Dendritic cell treated with granulocyte-macrophage colony-stimulating factor and Interleukin-4, amounts not matched to agents 40 ng/mL and 50 ng/mL, for 4 days (primary cell): ENCODE measurements around the gene WNK4.

ENCODE experiments used
- H3K27ac Mint-ChIP-seq: one replicate; pipeline ENCODE4 v1.8.0; 2022; ENCODE audit warnings: mild to moderate bottlenecking, mixed read lengths
- H3K27me3 Mint-ChIP-seq: one replicate; pipeline ENCODE4 v1.8.0; 2022; ENCODE audit warnings: mild to moderate bottlenecking, mixed read lengths
- H3K36me3 Mint-ChIP-seq: one replicate; pipeline ENCODE4 v1.8.0; 2022; ENCODE audit warnings: low read depth, mixed read lengths
- H3K4me1 Mint-ChIP-seq: one replicate; pipeline ENCODE4 v1.8.0; 2022; ENCODE audit warnings: low read depth, mixed read lengths
- H3K4me3 Mint-ChIP-seq: one replicate; pipeline ENCODE4 v1.8.0; 2022; ENCODE audit warnings: mild to moderate bottlenecking, moderate library complexity, mixed read lengths
- H3K9me3 Mint-ChIP-seq: one replicate; pipeline ENCODE4 v1.8.0; 2022; ENCODE audit warnings: mixed read lengths
- intact Hi-C: fragments of 100-400 bp; cut with micrococcal nuclease; formaldehyde crosslinking; loops from one replicate; pipeline ENCODE4 v1.15.0; 2022

Gene WNK4

DNA sequence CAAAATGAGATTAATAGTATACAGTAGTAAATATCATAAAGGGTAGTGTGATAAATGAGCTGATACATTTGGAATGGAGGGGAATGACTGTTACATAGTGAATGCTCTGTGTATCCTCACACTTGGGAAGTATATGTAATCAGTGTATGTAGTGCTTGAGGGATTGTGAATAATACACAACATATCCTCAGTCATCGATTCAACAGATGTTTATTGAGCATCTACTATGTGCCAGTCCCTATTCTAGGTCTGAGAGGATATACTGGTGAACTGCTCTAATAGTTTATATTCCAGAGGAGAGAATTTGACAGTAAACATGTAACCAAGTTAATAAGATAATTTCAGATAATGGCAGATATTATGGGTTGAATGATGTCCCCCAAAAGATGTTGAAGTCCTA, 47.1 kb downstream of the WNK4 start:
- Mint-ChIP-seq H3K9me3 (no peaks in the 10 kb centered on the region), H3K27ac (no peak overlapping the region), H3K4me3 (no peak overlapping the region), H3K27me3 (peaks cover 6% of the 10 kb centered on the region), H3K4me1 (peaks cover 19% of the 10 kb centered on the region), H3K36me3 (peaks cover 8% of the 10 kb centered on the region)
- intact Hi-C loops, result no loop called here

DNA sequence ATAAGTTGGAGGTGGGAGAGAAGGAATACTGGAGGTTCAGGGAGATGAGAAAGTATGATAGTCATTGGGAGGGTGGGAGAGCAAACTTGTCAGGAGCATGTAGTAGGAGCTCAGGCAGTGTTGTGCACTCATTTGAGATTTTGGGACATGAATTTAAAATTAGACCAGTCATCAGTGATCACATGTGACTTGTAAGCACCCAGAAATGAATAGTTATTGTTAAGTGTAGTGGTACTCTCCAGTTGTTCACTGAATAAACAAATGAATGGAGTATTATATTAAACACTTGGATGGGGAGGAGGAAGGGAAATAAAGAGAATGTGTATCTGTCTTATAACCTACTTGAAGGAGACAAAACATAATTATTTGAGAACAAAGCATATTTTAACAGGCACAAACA, 50.6 kb downstream of the WNK4 start:
- Mint-ChIP-seq H3K27me3 (peaks cover 6% of the 10 kb centered on the region), H3K27ac (no peak overlapping the region)

DNA sequence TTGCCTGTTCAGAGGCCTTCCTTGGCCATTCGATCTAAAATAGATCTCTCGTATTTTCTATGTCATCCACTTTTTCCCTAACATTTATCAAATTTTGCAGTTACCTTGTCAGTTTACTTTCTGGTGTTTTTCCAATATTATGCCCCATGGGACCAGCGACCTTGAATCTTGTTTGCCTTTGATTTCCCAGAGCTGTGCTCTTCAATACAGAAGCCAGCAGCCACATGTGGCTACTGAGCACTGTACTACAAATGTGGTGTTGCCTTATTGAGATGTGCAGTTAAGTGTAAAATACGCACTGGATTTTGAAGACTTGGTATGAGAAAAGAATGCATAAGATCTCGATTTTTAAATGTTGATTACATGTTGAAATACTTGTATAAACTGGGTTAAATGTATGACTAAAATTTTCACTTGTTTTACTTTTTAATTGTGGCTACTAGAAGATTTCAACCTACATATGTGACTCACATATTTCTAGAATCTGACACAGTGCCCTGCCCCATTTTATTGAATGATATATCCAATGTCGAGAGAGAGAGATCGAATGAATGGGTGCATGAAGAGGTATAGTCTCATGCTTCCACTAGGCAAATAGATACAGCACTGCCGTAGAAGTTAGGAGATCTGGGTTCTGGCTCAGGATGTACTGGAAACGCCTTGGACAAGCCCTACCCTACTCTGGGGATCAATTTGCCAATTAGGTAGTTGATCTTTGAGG, 52.0 kb downstream of the WNK4 start:
- Mint-ChIP-seq H3K9me3 (no peaks in the 10 kb centered on the region), H3K36me3 (peaks cover 39% of the 10 kb centered on the region), H3K4me3 (peak overlapping the region; percentile 84), H3K27ac (peak overlapping the region; percentile 96), H3K4me1 (peaks cover 24% of the 10 kb centered on the region), H3K27me3 (peaks cover 6% of the 10 kb centered on the region)
- intact Hi-C loops, result no loop called here

More for the DNA sequence above, 50.6 kb downstream of the WNK4 start:
- no peaks in the 10 kb centered on the region for H3K9me3 Mint-ChIP-seq
- peaks cover 24% of the 10 kb centered on the region for H3K4me1 Mint-ChIP-seq
- H3K4me3 Mint-ChIP-seq, result no peak overlapping the region
- H3K36me3 Mint-ChIP-seq, result peaks cover 25% of the 10 kb centered on the region
- intact Hi-C loops, result no loop called here

DNA sequence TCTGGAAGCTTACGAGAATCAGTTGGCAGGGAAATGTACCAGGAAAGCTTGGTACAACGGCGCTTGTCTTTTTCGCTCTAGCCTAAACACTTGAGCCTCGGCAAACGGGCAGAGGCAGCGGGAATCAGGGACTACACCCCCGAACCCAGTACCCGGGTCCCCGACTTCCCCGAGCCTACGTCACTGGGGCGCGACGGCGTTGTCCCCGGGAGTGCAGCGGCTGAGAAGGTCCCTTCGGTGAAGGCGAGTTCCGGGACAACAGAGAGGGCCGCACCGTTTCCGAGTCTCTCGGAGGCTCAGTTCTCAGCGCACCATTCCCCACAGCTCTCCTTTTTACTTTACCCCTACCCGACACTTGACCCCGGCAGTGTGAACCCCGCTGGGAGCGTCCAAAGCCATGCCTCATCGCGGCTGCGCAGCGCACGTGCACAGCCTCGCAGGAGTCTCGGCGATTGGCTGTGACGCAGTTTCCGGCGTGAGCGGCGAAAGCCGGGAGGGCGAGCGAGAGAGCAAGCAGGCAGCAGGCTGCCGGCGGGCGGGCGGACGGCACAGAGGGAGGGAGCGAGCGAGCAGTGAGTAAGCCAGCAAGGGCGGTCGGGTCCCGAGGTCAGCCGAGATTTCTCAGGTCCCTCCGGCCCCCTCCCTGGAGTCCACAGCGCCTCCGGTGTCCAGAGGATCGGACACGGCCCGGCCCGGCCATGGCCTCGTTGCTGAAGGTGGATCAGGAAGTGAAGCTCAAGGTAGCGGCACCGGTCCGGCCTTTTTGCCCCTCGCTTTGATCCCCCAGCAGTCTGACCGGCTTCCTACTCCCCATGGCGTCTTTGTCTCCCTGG, 52.7 kb downstream of the WNK4 start, which contains the start of gene PSME3:
Gene PSME3 (plus strand): TSS at position 464 of the 833 bp plus-strand sequence. CDS start 235 bp downstream, at position 699.
- Mint-ChIP-seq H3K4me1 (peaks cover 24% of the 10 kb centered on the region), H3K27ac (peak within 1 kb of the TSS; percentile 96), H3K36me3 (peaks cover 47% of the 10 kb centered on the region), H3K4me3 (peak within 1 kb of the TSS; percentile 84), H3K9me3 (no peaks in the 10 kb centered on the region), H3K27me3 (peaks cover 2% of the 10 kb centered on the region)
- intact Hi-C loops, result no loop called here

DNA sequence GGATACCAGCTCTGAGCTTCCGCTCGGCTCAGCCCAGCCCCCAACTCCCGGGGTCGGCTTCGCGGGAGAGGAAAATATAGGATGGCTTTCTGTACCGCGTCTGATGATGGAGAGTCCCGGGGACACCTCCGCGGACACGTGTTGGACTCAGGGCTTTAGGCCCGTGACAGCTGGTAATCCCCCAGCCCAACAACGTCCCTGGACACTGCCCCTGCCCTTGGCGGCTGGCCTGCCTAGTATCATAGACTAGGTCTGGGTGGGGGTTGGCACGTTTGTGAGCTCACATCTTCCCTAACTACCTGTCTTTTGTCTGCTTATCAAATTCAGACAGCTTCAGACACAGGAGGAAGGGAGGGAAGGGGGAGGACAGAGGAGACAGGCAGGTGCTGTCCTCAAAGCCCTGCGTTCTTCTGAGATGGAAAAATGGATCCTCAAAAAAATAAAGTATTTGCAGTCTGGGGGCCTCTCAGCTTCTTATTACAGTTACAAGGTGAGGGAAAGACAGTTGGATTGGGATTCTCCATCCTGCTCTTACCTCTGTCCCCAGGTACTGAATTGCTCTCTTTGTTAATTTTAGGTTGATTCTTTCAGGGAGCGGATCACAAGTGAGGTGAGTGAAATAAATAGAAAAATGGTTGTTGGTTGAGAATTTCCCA, 53.5 kb downstream of the WNK4 start:
- Mint-ChIP-seq H3K36me3 (peaks cover 54% of the 10 kb centered on the region), H3K27ac (peak overlapping the region; percentile 96), H3K9me3 (no peaks in the 10 kb centered on the region), H3K4me3 (peak overlapping the region; percentile 84), H3K27me3 (no peaks in the 10 kb centered on the region), H3K4me1 (peaks cover 24% of the 10 kb centered on the region)
- intact Hi-C loops, result no loop called here

DNA sequence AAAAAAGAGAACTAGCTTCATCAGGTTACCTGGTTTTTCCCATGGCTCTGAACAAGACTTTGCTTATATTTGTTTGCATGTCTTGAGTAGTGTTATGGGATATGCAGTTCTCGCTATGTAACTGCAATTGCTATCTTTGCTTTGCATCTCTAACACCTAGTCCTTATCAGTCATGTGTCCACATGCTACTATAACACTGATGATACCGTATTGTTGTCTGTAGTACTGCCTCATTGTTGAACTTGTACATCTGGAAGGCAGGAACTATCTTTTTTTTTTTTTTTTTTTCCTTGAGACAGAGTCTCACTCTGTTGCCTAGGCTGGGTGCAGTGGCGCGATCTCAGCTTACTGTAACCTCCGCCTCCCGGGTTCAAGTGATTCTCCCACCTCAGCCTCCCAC, 55.3 kb downstream of the WNK4 start:
- H3K4me3 Mint-ChIP-seq, result no peak overlapping the region
- no peak overlapping the region for H3K27ac Mint-ChIP-seq
- intact Hi-C loops, result no loop called here
- no peaks in the 10 kb centered on the region for H3K9me3 Mint-ChIP-seq
- no peaks in the 10 kb centered on the region for H3K27me3 Mint-ChIP-seq
- H3K4me1 Mint-ChIP-seq, result peaks cover 24% of the 10 kb centered on the region
- H3K36me3 Mint-ChIP-seq, result peaks cover 73% of the 10 kb centered on the region

DNA sequence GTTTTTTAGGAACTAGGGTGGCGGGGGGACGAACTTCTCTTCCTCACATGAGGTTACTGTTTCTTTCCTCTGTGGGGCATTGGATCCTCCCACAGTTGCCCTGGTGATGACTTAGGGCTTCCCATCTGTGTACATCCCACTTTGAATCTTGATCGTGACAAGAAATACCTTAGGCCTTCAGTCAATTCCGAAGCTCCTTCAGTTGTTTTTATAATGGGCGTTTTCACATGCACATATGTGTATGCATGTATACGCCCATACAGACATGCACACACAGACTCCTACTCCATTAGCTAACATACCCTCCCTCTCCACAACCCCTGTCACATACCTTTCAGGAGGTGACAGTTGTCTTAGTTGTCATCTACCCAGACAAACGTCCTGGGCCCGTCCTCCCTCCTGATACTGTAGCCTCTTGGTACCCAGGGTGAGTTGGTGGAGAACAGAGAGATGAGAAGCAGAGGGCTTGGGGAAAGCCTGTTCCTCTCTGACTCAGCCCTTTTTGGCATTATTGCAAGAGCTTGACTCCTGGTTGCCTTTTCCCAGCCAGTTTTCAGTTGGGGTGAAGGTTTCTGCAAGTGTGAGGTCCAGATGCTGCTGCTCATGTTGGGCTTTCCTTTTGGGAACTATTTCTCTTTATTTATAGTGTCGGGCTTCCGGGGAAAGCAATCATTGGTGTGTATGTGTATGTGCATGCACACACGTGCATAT, 61.7 kb downstream of the WNK4 start:
- peaks cover 22% of the 10 kb centered on the region for H3K4me1 Mint-ChIP-seq
- no peaks in the 10 kb centered on the region for H3K9me3 Mint-ChIP-seq
- H3K27me3 Mint-ChIP-seq, result no peaks in the 10 kb centered on the region
- H3K27ac Mint-ChIP-seq, result no peak overlapping the region
- H3K4me3 Mint-ChIP-seq, result no peak overlapping the region
- intact Hi-C loops, result loop anchor here (2.0 to 10.0 kb wide), 3 partner anchors 87 to 153 kb away; partner anchors contain the start of gene RPL27
- H3K36me3 Mint-ChIP-seq, result peaks cover 91% of the 10 kb centered on the region

DNA sequence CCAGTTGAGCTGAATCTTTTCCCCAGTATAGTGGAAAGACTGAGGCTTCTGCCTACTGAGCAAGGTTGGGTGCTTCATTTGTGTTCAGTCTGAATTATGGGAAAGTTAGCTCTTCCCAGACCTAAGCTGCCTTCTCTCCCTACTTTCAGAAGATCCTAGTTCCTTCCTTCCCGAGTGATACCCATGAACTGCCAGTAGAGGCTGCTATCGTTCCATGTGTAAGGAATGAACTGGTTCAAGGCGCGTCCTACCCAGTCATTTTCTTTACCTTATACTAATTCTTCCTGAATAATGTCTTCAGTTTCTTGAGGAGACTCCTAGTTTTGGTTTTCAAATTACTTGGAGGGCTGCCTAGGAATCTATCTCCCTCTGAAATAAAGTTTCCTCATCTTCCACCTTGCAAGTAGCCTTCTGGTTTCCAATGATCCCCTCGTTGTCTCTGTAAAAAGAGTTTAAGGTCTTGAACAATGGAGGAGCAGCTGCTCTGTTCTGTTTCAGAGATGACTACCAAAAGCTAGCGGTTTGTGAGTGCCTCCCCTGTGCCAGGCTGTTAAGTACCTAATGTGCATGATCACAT, 63.0 kb downstream of the WNK4 start:
- H3K27ac Mint-ChIP-seq, result no peak overlapping the region
- H3K36me3 Mint-ChIP-seq, result peaks cover 78% of the 10 kb centered on the region
- H3K4me1 Mint-ChIP-seq, result peaks cover 25% of the 10 kb centered on the region
- intact Hi-C loops, result loop anchor here (2.0 to 10.0 kb wide), 3 partner anchors 85 to 151 kb away; partner anchors contain the start of gene RPL27
- H3K27me3 Mint-ChIP-seq, result no peaks in the 10 kb centered on the region
- H3K9me3 Mint-ChIP-seq, result no peaks in the 10 kb centered on the region
- H3K4me3 Mint-ChIP-seq, result no peak overlapping the region

DNA sequence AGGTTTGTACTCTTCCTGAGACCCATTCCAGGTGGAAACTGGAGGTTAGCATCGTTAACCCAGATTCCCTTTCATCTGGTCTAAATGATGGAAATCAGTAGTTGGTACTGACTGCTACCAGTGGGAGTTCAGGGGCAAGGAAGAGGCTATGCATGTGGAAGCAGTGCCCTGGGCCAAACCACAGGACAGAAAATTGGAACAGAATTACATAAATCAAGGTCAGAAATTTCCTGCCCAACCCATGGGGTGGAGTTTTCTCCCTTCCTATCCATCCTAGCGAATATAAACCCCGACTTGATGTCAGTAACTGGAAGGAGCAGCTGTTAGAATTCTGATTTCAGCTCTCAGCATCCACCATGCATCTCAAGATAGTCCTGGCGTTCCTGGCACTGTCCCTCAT, 63.9 kb downstream of the WNK4 start, which contains the start of gene AOC2:
Gene AOC2 (plus strand): TSS at position 310 of the 400 bp plus-strand sequence. CDS start 47 bp downstream, at position 357.
- intact Hi-C loops, result loop anchor here (10.0 kb wide), 1 partner anchor 151 kb away; the partner anchor contains the start of gene RPL27
- H3K36me3 Mint-ChIP-seq, result peaks cover 69% of the 10 kb centered on the region
- no peak within 1 kb of the TSS for H3K27ac Mint-ChIP-seq
- H3K9me3 Mint-ChIP-seq, result no peaks in the 10 kb centered on the region
- H3K4me3 Mint-ChIP-seq, result no peak within 1 kb of the TSS
- H3K4me1 Mint-ChIP-seq, result peaks cover 25% of the 10 kb centered on the region
- H3K27me3 Mint-ChIP-seq, result no peaks in the 10 kb centered on the region

DNA sequence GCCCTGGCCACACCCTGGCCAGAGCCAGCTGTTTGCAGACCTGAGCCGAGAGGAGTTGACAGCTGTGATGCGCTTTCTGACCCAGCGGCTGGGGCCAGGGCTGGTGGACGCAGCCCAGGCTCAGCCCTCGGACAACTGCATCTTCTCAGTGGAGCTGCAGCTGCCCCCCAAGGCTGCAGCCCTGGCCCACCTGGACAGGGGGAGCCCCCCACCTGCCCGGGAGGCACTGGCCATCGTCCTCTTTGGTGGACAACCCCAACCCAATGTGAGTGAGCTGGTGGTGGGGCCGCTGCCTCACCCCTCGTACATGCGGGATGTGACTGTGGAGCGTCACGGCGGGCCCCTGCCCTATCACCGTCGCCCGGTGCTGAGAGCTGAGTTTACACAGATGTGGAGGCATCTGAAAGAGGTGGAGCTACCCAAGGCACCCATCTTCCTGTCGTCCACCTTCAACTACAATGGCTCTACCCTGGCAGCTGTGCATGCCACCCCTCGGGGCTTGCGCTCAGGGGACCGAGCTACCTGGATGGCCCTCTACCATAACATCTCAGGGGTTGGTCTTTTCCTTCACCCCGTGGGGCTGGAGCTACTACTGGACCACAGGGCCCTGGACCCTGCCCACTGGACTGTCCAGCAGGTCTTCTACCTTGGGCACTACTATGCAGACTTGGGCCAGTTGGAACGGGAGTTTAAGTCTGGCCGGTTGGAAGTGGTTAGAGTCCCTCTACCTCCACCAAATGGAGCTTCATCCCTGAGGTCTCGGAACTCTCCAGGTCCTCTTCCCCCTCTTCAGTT, 64.5 kb downstream of the WNK4 start:
- H3K27ac Mint-ChIP-seq, result no peak overlapping the region

DNA sequence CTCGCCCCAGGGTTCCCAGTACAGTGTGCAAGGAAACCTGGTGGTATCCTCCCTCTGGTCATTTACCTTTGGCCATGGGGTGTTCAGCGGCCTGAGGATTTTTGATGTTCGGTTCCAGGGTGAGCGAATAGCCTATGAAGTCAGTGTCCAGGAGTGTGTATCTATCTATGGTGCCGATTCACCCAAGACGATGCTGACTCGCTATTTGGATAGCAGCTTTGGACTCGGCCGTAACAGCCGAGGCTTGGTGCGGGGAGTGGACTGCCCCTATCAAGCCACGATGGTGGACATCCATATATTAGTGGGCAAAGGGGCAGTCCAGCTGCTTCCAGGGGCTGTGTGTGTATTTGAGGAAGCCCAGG, 65.1 kb downstream of the WNK4 start:
- no peaks in the 10 kb centered on the region for H3K9me3 Mint-ChIP-seq
- peaks cover 57% of the 10 kb centered on the region for H3K36me3 Mint-ChIP-seq
- peaks cover 4% of the 10 kb centered on the region for H3K27me3 Mint-ChIP-seq
- H3K4me3 Mint-ChIP-seq, result no peak overlapping the region
- peak overlapping the region; percentile 3 for H3K27ac Mint-ChIP-seq
- H3K4me1 Mint-ChIP-seq, result peaks cover 25% of the 10 kb centered on the region
- intact Hi-C loops, result loop anchor here (10.0 kb wide), 1 partner anchor 149 kb away; the partner anchor contains the start of gene RPL27

More for the DNA sequence above, 64.5 kb downstream of the WNK4 start:
- Mint-ChIP-seq H3K4me1 (peaks cover 25% of the 10 kb centered on the region), H3K4me3 (no peak overlapping the region), H3K27me3 (peaks cover under 1% of the 10 kb centered on the region), H3K36me3 (peaks cover 62% of the 10 kb centered on the region), H3K9me3 (no peaks in the 10 kb centered on the region)
- intact Hi-C loops, result loop anchor here (10.0 kb wide), 1 partner anchor 150 kb away; the partner anchor contains the start of gene RPL27

DNA sequence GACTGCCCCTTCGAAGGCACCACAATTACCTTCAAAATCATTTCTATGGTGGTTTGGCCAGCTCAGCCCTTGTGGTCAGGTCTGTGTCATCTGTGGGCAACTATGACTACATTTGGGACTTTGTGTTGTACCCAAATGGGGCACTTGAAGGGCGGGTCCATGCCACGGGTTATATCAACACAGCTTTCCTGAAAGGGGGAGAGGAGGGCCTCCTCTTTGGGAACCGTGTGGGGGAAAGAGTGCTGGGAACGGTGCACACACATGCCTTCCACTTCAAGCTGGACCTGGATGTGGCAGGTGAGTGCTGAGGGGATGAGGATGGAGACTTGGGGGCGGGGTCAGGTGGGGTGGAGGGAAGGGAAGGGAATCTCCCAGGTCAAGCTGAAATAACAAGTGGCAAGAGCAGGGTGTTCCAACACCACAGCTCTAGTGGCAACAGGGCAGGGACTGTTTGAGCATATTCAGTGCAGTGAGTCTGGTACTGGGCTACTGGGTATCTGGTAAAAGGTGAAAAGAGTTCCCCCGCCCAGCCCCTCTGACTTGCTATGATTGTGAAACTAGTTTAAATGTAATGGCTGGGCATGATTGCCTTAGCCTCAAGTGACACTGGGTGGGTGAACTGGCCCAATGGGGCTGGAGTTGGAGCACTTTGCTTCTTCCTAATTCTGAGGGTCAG, 65.6 kb downstream of the WNK4 start:
- intact Hi-C loops, result loop anchor here (10.0 kb wide), 1 partner anchor 149 kb away; the partner anchor contains the start of gene RPL27
- Mint-ChIP-seq H3K27ac (peak overlapping the region; percentile 3), H3K4me3 (no peak overlapping the region)

More for the DNA sequence above, 65.6 kb downstream of the WNK4 start:
- peaks cover 51% of the 10 kb centered on the region for H3K36me3 Mint-ChIP-seq
- H3K4me1 Mint-ChIP-seq, result peaks cover 25% of the 10 kb centered on the region
- H3K9me3 Mint-ChIP-seq, result no peaks in the 10 kb centered on the region
- peaks cover 4% of the 10 kb centered on the region for H3K27me3 Mint-ChIP-seq
